Ovary (tissue), 9 donors: ENCODE results near the gene C1QTNF1. TPM values are rescaled to one million over a fixed set of nuclear protein-coding genes. Genes with fewer than 3 reads are reported as not detected.

Source experiments
- DNase-seq, 5 donors: peaks; one replicate each; pipeline ENCODE4 v3.0.0-alpha.2; 2019 to 2020
- H3K27ac ChIP-seq, 2 donors: fragments of 200-600 bp; one replicate each; pipeline versions ENCODE4 v1.5.1 to v1.8.0; 2019 to 2022
- H3K27me3 ChIP-seq: fragments of 200-600 bp; one replicate; pipeline ENCODE4 v1.8.0; 2022
- H3K36me3 ChIP-seq: fragments of 200-600 bp; sonication (generic); one replicate; pipeline ENCODE4 v1.5.1; 2019
- H3K4me1 ChIP-seq: one replicate; pipeline ENCODE4 v1.8.1; 2013; ENCODE audit warnings: mild to moderate bottlenecking, moderate library complexity; ENCODE audit not compliant: insufficient read depth
- H3K4me3 ChIP-seq: fragments of 200-600 bp; sonication (generic); one replicate; pipeline ENCODE4 v1.5.1; 2017
- H3K9me3 ChIP-seq, 2 donors: fragments of 200-600 bp in 1 of 2; sonication (generic) in 1 of 2; one replicate each; pipeline versions ENCODE4 v1.5.1 to v1.8.1; 2013 to 2019; ENCODE audit warnings: mild to moderate bottlenecking in 1 of 2, moderate library complexity in 1 of 2
- EP300 ChIP-seq: sonication (generic); formaldehyde crosslinking; IDR thresholded peaks from one replicate; pipeline ENCODE4 v1.6.1; 2017; ENCODE audit warnings: antibody characterized with exemption
- POLR2A ChIP-seq: fragments of 450-650 bp; IDR thresholded peaks from one replicate; pipeline ENCODE4 v1.6.1; 2017; ENCODE audit warnings: antibody characterized with exemption, mild to moderate bottlenecking, moderate library complexity
- whole genome bisulfite sequencing, 3 donors: extraction: QIAGEN DNeasy Blood & Tissue Kit in 1 of 3; methylation state at CpG; one replicate each; pipeline versions ENCODE4 v1.1.5 to v1.1.7; 2013 to 2017; 5-methylcytosine and 5-hydroxymethylcytosine counted together
- intact Hi-C, 4 donors: fragments of 100-400 bp; cut with DNase I; formaldehyde crosslinking; loops; one replicate each; pipeline versions ENCODE4 v1.11.0 to v1.15.1; 2022 to 2023
- polyA plus RNA-seq, 2 donors: library from polyadenylated mRNA; stranded (reverse); fragments of 200-250 nt in 1 of 2; fragments of 350-450 nt in 1 of 2; fragmentation: Illumina TruSeq in 1 of 2; extraction: RNeasy Lipid Tissue Mini Kit (QIAGEN cat#74804) in 1 of 2; gene quantifications; one replicate each; pipeline ENCODE4 v1.2.3, GENCODE V29; 2013 to 2014
- total RNA-seq, 7 donors: library from RNA; depleted of rRNA in 2 of 7; stranded (reverse); fragments of >200 nt in 2 of 7; fragmentation: NEBNext Ultra II Directional in 3 of 7; extraction: Animal tissue kit (Norgen Biotek cat#: 25700) in 3 of 7; gene quantifications; one replicate each; pipeline versions ENCODE4 v1.1.0 to v1.2.4, GENCODE V29; 2016 to 2023
- TF ChIP-seq, protein P1 (sequence below), 3 donors: fragments of 450-650 bp in 2 of 3; fragments of 200-600 bp in 1 of 3; IDR thresholded peaks; one replicate each; pipeline versions ENCODE4 v1.5.1 to v1.8.0; 2016 to 2022; ENCODE audit warnings: antibody characterized with exemption in 3 of 3, mild to moderate bottlenecking in 1 of 3
- donor health status: DM: no; HTN: no; CAD: no; lungs with moderate emphysema.
- donor health status: DM: no; HTN: no; CAD: no.
- donor health status: Bipolar disorder and iron deficiency.
- donor health status: DM: yes; HTN: yes; CAD: no.
- donor health status: DM: no; HTN: no; CAD: no.
- donor health status: DM: yes; HTN: yes; CAD: no.

C1QTNF1 gene
- total and polyA plus RNA-seq, 9 donors: 17.9 to 85.9 (median 53.5) TPM

DNA sequence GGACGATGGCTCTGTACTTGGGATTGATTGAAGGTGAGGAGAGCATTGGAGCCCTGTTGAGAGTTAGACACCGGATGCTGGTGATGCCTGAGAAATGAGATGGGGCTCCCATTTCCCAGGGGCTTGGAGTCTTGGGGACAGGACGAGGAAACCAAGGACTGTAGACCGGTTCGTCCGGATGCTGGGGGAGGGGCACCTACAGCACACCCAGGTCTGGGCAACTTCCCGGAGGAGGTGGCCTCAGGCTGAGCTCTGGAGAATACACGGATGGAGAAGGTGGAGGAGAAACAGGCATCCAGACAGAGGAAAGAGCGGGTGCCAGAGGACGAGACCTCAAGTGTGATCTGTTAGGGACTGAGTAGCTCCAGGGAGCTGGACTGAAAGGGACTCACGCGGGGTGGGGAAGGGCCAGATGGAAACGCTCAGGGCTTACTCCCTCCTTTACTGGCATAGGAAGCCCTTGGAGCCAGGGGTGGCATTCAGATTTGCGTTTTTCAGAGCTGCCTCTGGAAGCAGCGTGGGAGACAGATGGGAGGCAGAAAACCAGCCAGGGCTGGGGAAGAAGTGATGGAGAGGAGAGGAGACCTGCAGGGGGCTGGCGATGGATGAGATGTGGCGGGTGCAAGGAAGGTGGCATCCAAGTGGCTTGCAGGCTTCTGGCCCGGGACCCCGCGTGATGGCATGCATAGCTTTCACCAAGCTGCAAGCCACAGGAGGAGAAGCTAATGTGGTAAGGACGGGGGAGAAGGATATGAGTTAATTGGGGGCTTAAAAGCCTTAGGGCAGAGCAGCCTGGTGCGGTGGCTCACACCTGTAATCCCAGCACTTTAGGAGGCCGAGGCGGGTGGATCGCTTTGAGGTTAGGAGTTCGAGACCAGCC is 8.3 kb downstream of the C1QTNF1 start:
- Histone ChIP-seq H3K4me3 (no peak overlapping the region), H3K27ac (no peak overlapping the region), H3K27me3 (no peaks in the 10 kb centered on the region), H3K4me1 (peaks cover 18% of the 10 kb centered on the region), H3K36me3 (no peaks in the 10 kb centered on the region), H3K9me3 (no peaks in the 10 kb centered on the region)
- peak in 1 of 5 donors; percentile 31 for DNase-seq
- WGBS, 3 donors: 92% methylated on average over 26 of the region's 26 CpGs
- TF ChIP-seq POLR2A (no peak), EP300 (no peak)
- TF ChIP-seq, protein P1, sequence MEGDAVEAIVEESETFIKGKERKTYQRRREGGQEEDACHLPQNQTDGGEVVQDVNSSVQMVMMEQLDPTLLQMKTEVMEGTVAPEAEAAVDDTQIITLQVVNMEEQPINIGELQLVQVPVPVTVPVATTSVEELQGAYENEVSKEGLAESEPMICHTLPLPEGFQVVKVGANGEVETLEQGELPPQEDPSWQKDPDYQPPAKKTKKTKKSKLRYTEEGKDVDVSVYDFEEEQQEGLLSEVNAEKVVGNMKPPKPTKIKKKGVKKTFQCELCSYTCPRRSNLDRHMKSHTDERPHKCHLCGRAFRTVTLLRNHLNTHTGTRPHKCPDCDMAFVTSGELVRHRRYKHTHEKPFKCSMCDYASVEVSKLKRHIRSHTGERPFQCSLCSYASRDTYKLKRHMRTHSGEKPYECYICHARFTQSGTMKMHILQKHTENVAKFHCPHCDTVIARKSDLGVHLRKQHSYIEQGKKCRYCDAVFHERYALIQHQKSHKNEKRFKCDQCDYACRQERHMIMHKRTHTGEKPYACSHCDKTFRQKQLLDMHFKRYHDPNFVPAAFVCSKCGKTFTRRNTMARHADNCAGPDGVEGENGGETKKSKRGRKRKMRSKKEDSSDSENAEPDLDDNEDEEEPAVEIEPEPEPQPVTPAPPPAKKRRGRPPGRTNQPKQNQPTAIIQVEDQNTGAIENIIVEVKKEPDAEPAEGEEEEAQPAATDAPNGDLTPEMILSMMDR (IDR thresholded peaks at IDR 0.05): no peak
- intact Hi-C loops: no loop called here

DNA sequence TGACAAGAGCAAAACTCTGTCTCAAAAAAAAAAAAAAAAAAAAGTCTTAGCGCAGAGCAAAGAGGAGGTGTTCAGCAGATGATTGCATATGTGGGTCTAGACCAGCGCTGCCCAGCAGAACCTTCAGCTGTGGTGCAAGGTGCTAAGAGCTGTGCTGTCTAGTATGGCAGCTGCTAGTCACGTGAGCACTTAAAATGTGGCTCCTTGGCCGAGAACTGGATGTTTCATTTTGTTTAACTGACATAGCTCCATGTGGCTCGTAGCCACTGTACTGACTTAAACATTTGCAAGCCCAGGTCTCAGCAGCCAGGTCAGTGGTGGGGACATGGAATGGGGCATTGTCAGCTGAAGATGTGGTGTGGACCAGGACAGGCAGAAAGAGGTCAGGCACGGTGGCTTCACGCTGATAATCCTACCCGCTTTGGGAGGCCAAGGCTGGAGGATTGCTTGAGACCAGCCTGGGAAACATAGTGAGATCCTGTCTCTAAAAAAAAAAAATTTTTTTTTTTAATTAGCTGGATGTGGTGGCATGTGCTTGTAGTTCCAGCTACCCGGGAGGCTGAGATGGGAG is 9.2 kb downstream of the C1QTNF1 start:
- peak in 1 of 5 donors; percentile 23 for DNase-seq
- TF ChIP-seq EP300: no peak
- TF ChIP-seq, protein P1 (IDR thresholded peaks at IDR 0.05): no peak
- no peak for TF ChIP-seq POLR2A
- WGBS, 3 donors: 86 to 97% (median 91%) methylated on average over 9 of the region's 9 CpGs
- Histone ChIP-seq H3K36me3 (no peaks in the 10 kb centered on the region), H3K27ac (no peak overlapping the region), H3K4me3 (no peak overlapping the region), H3K27me3 (no peaks in the 10 kb centered on the region), H3K4me1 (peaks cover 9% of the 10 kb centered on the region), H3K9me3 (no peaks in the 10 kb centered on the region)
- intact Hi-C loops: no loop called here

DNA sequence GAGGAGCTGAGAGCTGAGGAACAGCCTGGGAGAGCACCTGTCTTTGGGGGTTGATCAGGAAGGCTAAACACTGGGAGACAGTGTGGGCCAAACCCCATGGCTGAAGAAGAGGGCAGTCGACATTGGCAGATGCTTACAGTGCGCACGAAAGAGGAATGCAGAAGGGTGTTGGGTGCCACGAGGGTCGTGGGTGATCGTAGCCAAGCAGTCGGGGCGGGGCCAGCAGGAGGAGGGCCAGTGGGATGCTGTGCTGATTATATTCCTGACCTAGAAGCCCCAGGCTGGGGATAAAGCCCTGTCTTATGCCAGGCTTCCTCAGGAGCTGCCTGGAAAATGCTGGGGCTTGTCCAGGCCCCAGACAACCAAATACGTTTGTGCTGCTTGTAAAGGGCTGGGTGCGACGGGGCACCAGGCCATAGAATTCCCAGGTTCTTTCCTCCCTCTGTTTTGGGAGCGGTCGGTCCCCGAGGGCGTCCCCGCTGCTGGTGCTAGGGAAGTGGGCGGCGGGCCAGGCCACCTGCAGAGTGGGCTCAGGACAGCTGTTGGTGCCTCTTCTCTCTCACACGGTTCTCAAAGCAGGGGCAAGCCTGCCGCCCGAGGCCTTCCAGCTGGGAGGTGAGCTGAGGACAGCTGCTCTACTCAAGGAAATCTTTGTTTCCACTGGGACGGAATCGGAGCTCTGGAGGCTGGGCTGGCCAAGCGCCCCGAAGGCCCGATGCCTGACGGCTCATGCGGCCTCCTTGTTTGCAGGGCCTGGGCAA is 10.0 kb downstream of the C1QTNF1 start:
- WGBS, 3 donors: 16 to 29% (median 17%) methylated on average over 27 to 28 of the region's 28 CpGs
- peak; percentile 54 to 80 (median 63) for DNase-seq
- Histone ChIP-seq H3K27ac (peak overlapping the region in 1 of 2 donors; percentile 63), H3K4me1 (peaks cover 8% of the 10 kb centered on the region), H3K36me3 (no peaks in the 10 kb centered on the region), H3K4me3 (no peak overlapping the region), H3K9me3 (no peaks in the 10 kb centered on the region), H3K27me3 (no peaks in the 10 kb centered on the region)
- TF ChIP-seq EP300 (no peak), POLR2A (no peak)
- TF ChIP-seq, protein P1 (IDR thresholded peaks at IDR 0.05): no peak
- intact Hi-C loops: no loop called here

DNA sequence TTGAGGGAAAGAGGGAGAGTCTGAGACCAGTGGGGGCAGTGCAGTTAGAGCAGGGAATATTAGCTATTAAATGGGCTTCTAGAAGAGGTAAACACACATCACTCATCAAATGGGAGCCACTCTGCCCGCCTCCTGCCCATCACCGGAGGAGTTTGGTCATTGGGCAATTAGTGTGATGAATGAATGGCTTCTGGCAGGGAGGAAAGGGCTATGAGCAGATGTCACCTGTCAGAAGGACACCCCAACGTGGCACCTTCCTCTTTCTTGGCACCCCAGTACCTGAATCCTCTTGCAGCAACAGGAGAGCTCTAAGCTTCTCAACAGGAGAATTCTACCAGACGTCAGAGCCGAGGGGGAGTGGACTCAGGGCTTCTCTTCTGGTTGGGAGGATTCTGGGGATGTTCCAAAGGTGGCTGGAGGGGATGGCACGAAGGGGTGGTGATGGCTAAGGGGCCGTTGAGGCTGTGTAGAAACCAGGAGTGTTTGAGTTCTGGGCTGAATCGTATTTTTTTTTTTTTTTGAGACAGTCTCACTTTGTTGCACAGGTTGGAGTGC is 11.0 kb downstream of the C1QTNF1 start:
- Histone ChIP-seq H3K4me3 (no peak overlapping the region), H3K4me1 (peaks cover 8% of the 10 kb centered on the region), H3K9me3 (no peaks in the 10 kb centered on the region), H3K27ac (peak overlapping the region in 1 of 2 donors; percentile 63), H3K36me3 (no peaks in the 10 kb centered on the region), H3K27me3 (no peaks in the 10 kb centered on the region)
- DNase-seq: peak in 1 of 5 donors; percentile 26
- intact Hi-C loops: no loop called here
- WGBS, 3 donors: 81 to 86% (median 84%) methylated on average over 8 of the region's 8 CpGs
- TF ChIP-seq EP300 (no peak), POLR2A (no peak)
